Activated naive CD8-positive, alpha-beta T cell (primary cell): ENCODE data around the gene GPR78.

Experiments
- H3K27ac Mint-ChIP-seq: one replicate; pipeline ENCODE4 v1.8.0; 2021; ENCODE audit warnings: mixed read lengths
- H3K27me3 Mint-ChIP-seq: one replicate; pipeline ENCODE4 v1.8.0; 2021; ENCODE audit warnings: mixed read lengths
- H3K36me3 Mint-ChIP-seq: one replicate; pipeline ENCODE4 v1.8.0; 2021; ENCODE audit warnings: mixed read lengths
- H3K4me1 Mint-ChIP-seq: one replicate; pipeline ENCODE4 v1.8.0; 2021; ENCODE audit warnings: low read depth, mixed read lengths
- H3K4me3 Mint-ChIP-seq: one replicate; pipeline ENCODE4 v1.8.0; 2021; ENCODE audit warnings: mild to moderate bottlenecking, mixed read lengths
- H3K9me3 Mint-ChIP-seq: one replicate; pipeline ENCODE4 v1.8.0; 2021; ENCODE audit warnings: low read depth, mixed read lengths

GPR78 gene

DNA sequence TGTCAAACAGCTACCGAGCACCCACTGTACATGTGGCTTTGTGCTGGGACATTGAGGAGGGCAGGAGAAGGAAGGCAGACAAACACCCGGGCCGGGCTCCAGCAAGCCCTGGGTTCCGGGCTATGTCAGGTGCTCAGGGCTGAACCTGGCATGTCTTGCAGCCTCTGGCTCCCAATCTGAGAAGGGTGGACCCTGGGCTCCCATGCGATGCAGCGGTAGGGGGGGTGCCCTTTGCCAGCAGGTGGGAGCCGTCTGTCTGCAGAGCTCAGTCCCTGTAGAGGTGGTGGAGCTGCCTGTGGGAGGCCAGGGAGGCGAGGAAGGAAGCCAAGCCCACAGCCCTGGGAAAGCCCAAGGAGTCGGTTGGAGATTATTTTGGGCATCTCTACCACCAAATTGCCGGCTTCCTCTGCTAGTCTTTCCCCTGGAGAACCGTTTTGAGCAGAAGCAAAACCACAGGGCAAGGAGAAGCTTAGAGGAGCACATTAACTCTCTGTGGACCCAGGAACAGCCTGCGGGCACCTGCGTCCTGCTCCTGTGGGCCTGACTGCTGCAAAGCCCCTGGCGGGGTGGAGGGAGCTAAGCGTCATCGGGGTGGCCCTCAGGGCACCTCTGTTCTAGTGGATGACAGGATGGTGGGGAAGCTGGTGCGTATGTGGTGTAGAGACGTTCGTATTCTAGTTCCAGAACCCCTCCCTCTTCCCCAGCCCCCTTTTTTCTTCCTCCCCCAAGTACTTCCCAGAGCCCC, 22.7 kb downstream of the GPR78 start:
- H3K4me3 Mint-ChIP-seq, result no peak overlapping the region
- H3K36me3 Mint-ChIP-seq, result no peaks in the 10 kb centered on the region
- no peaks in the 10 kb centered on the region for H3K4me1 Mint-ChIP-seq
- no peaks in the 10 kb centered on the region for H3K9me3 Mint-ChIP-seq
- H3K27ac Mint-ChIP-seq, result no peak overlapping the region
- no peaks in the 10 kb centered on the region for H3K27me3 Mint-ChIP-seq

DNA sequence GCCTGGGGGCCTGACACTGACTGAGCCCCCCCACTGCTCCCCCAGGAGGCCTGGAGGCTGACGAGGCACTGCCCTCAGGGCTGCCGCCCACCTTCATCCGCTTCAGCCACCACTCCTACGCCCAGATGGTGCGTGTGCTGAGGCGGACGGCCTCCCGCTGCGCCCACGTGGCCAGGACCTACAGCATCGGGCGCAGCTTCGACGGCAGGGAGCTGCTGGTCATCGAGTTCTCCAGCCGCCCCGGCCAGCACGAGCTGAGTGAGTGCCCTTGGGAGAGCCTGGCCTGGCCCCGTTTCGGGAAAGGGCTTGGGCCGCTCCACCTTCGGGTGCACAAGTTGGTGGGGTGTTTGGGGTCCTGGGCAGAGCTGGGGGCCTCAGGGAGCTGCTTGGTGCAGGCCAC, 23.7 kb downstream of the GPR78 start:
- Mint-ChIP-seq H3K36me3 (no peaks in the 10 kb centered on the region), H3K4me3 (no peak overlapping the region), H3K27me3 (peaks cover 1% of the 10 kb centered on the region), H3K4me1 (peaks cover 1% of the 10 kb centered on the region), H3K9me3 (no peaks in the 10 kb centered on the region), H3K27ac (no peak overlapping the region)

DNA sequence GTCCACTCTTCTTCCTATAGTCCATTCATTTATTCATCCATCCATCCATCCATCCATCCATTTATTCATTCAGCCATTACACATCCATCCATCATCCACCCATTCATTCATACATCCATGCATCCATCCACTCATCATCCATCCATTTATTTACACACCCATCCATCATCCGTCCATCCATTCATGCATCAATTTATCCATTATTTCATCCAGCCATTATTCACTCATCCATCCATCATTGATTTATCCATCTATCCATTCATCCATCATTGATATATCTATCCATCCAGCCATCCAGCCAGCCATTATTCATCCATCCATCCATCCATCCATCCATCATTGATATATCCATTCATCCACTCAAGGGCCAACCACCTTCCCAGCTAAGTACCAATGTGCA, 25.1 kb downstream of the GPR78 start:
- H3K36me3 Mint-ChIP-seq, result no peaks in the 10 kb centered on the region
- no peaks in the 10 kb centered on the region for H3K9me3 Mint-ChIP-seq
- no peak overlapping the region for H3K4me3 Mint-ChIP-seq
- peaks cover 5% of the 10 kb centered on the region for H3K27me3 Mint-ChIP-seq
- peaks cover 4% of the 10 kb centered on the region for H3K4me1 Mint-ChIP-seq
- H3K27ac Mint-ChIP-seq, result no peak overlapping the region

DNA sequence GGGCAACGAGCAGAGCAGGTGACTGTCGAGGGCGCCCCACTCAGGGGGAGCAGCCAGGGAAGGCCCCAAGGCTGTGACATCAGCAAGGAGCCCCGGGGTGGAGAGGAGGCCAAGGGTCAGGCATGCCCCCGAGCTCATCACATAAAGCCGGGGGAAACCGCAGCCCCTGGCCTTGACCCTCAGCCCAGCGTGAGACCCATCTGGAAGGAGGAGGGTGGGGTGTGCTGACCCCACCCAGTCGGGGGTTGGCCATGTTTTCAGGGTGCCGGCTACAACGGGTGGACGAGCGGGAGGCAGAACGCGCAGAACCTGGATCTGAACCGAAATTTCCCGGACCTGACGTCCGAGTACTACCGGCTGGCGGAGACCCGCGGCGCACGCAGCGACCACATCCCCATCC, 26.3 kb downstream of the GPR78 start:
- Mint-ChIP-seq H3K9me3 (no peaks in the 10 kb centered on the region), H3K36me3 (no peaks in the 10 kb centered on the region), H3K4me1 (peaks cover 4% of the 10 kb centered on the region), H3K27ac (no peak overlapping the region), H3K4me3 (no peak overlapping the region), H3K27me3 (peaks cover 5% of the 10 kb centered on the region)

DNA sequence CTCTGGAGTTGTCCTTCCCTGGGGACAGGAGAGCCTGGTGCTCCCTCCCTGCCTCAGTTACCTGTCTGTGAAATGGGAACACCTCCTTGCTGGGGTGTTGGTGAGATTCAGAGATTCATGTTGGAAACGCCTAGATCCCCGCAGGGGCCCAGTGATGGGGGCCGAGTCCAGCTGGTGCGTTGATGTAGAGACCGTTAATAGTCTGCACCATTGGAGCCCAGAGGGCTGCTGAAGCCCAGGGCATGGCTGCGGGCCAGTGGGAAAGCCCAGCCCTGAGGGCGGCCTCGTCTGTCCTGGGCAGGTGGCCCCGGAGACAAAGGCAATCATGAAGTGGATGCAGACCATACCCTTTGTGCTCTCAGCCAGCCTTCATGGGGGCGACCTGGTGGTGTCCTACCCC, 26.8 kb downstream of the GPR78 start:
- peaks cover 5% of the 10 kb centered on the region for H3K27me3 Mint-ChIP-seq
- no peak overlapping the region for H3K27ac Mint-ChIP-seq
- peaks cover 4% of the 10 kb centered on the region for H3K4me1 Mint-ChIP-seq

DNA sequence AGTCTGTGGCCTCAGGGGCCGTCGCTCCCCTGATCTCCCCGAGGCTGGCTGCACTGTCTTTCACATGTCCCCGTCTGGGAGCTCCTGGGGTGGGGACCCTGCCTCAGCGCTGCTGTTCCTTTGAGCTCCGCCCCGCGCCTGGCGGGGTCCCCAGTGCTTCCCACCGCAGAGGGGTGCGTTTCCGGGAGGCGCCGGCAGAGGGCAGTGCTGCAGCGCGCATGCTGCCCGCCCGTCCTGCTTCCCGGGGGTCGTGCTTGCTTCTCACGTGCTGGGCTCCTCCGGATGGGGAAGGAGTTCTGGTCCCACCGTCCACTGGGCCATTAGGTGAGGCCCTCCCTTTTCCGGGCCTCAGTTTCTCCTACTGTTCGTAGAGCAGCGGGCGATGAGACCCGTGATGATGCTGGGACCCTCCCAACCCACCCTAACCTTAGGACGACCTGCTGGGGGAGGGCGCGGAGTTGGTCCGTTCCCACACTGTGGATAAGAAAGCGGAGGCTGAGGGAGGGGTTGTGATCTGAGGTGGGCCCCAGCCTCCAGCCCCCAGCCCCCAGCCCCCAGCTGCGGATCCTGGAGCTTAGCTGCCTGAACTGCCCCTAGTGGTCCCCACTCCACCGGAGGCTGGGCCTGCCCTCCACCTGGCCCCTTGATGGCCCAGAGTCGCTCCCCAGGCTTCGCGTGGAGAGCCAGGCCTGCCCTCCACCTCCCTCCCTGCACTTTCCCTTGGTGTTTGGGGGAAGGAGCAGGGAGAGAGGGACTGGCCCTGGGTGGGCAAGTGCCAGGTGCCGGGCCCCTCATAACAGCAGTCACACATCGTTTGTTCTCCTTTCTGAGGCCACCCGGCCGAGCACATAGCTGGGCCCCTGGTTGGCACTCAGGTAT, 27.6 kb downstream of the GPR78 start:
- Mint-ChIP-seq H3K4me3 (no peak overlapping the region), H3K4me1 (peaks cover 4% of the 10 kb centered on the region), H3K36me3 (no peaks in the 10 kb centered on the region), H3K9me3 (no peaks in the 10 kb centered on the region), H3K27ac (no peak overlapping the region), H3K27me3 (peaks cover 5% of the 10 kb centered on the region)

More for the DNA sequence above, 26.8 kb downstream of the GPR78 start:
- no peaks in the 10 kb centered on the region for H3K9me3 Mint-ChIP-seq
- no peaks in the 10 kb centered on the region for H3K36me3 Mint-ChIP-seq
- H3K4me3 Mint-ChIP-seq, result no peak overlapping the region

DNA sequence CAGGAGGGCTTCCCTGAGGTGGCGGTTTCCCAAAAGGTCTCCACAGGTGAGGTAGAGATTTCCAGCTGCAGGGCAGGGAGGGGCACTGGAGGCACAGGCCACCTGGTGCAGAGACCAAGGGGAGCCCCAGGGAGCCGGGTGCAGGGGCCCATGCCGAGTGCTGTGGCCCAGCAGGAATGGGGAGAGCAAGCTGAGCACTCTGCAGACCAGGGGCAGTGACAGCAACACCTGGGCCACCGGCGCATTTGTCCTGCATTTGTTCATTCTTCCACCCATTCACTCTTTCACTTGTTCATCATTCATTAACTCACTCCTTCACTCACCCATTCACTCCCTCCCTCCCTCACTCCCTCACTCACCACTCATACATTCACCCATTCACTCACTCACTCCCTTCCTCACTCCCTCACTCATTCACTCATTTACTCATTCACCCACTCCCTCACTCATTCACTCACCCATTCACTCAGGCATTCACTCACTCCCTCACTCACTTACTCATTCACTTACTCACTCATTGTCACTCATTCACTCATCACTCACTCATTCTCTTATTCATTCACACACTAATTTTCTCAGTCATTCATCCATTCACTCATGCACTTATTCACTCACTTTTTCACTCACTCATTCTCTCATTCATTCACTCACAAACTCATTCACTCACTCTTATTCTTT, 28.7 kb downstream of the GPR78 start:
- no peaks in the 10 kb centered on the region for H3K36me3 Mint-ChIP-seq
- H3K9me3 Mint-ChIP-seq, result no peaks in the 10 kb centered on the region
- H3K4me3 Mint-ChIP-seq, result no peak overlapping the region
- H3K4me1 Mint-ChIP-seq, result peaks cover 4% of the 10 kb centered on the region
- H3K27me3 Mint-ChIP-seq, result peaks cover 5% of the 10 kb centered on the region
- no peak overlapping the region for H3K27ac Mint-ChIP-seq

DNA sequence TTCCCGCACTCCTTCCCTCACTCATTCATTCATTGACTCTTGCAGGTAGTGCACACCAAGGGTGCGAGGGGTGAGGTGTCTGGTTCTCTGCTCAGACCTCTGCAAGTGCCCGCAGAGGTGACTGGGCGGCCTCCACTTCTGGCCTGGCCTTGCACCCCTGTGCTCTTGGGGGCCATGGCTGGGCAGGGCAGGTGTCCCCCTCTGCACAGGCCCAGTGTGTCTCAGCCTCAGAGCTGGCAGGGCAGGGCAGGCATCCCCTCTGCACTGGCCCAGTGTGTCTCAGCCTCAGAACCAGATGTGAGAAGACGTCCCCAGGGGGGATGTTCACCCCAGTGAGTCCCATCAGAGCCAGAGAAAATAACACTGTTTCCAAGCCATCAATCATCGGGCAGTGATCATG, 29.2 kb downstream of the GPR78 start:
- Mint-ChIP-seq H3K36me3 (no peaks in the 10 kb centered on the region), H3K9me3 (no peaks in the 10 kb centered on the region), H3K4me1 (peaks cover 4% of the 10 kb centered on the region), H3K27me3 (peaks cover 5% of the 10 kb centered on the region), H3K27ac (no peak overlapping the region), H3K4me3 (no peak overlapping the region)

DNA sequence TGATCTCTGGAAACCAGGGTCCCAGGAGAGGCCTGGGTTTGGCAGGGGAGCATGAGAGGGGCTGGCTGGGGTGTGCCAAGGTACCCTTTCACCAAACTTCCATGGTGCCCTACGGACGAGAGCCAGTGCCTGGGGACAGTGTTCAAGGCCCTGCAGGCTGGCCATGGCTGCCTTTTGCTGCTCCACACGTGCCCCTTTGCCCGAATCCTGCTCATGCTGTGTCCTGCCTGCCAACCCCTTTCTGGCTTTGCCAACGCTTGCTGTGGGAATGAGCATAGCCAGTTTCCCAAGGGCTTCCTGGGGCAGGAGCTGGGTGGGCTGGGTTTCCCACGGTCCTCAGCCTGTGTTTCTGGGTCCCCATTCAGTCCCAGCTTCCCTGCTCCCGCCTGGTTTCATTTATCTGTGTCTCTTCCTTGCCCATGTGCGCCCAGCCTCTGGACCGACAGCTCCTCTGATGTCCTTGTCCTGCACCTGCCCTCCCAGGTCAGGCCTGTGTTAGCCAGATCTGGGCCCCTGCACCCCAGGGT, 29.7 kb downstream of the GPR78 start:
- H3K4me1 Mint-ChIP-seq, result peaks cover 4% of the 10 kb centered on the region
- no peak overlapping the region for H3K27ac Mint-ChIP-seq
- peaks cover 5% of the 10 kb centered on the region for H3K27me3 Mint-ChIP-seq
- no peaks in the 10 kb centered on the region for H3K36me3 Mint-ChIP-seq
- no peak overlapping the region for H3K4me3 Mint-ChIP-seq
- no peaks in the 10 kb centered on the region for H3K9me3 Mint-ChIP-seq

DNA sequence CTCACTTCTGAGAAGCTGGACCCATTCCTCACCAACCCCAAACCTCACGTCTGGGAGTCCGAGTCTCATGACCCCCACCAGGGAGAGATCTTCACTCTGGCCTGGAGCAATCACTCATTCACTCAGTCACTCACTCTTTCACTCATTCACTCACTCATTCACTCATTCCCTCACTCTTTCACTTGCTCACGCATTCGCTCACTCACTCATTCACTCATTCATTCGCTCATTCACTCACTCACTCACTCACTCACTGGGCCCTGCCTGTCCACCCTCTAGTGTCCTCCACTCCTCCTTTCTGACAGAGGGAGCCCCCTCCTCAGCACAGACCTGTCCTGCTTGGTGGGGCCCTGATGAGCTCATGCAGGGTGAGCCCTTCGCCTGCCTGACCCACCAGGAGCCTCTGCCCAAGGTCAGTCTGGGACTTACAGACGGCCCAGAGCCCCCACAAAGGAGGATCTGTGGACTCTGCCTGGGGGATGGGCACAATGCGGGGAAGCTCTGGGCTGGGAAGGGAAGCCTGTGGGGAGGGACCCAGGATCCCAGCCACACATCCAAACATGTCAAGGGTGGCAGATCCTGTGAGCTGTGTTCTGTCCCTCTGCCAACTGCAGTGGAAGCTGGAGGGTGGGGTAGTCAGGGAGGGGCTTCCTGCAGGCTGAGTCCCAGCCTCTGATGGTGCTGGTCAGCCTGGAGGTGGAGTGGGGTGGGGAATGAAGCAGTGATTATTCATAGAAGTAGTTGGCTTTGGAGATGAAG, 30.8 kb downstream of the GPR78 start:
- Mint-ChIP-seq H3K27me3 (peaks cover 5% of the 10 kb centered on the region), H3K36me3 (no peaks in the 10 kb centered on the region), H3K4me1 (peaks cover 4% of the 10 kb centered on the region), H3K27ac (no peak overlapping the region), H3K4me3 (no peak overlapping the region), H3K9me3 (no peaks in the 10 kb centered on the region)

DNA sequence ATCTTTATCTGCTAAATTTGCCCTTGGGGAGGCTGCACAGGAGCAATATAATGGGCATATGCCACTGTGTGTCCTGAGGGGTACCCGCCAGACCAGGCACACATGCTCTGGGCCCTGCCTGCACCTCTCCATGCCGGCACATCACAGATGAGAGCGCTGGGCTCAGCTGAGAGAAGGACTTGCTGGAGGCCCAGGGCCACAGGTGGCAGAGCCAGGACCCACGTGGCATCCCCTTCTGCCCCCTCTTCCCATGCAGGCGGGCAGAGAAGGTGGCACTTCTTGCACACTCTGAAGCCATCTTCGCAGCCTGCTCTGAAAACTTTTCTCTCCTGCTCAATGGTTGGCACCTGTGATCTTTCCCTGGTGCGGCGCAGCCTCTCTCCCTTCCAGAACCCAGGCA, 32.5 kb downstream of the GPR78 start:
- no peaks in the 10 kb centered on the region for H3K9me3 Mint-ChIP-seq
- H3K27me3 Mint-ChIP-seq, result peaks cover 5% of the 10 kb centered on the region
- H3K4me3 Mint-ChIP-seq, result no peak overlapping the region
- H3K36me3 Mint-ChIP-seq, result no peaks in the 10 kb centered on the region
- H3K27ac Mint-ChIP-seq, result no peak overlapping the region
- peaks cover 4% of the 10 kb centered on the region for H3K4me1 Mint-ChIP-seq

DNA sequence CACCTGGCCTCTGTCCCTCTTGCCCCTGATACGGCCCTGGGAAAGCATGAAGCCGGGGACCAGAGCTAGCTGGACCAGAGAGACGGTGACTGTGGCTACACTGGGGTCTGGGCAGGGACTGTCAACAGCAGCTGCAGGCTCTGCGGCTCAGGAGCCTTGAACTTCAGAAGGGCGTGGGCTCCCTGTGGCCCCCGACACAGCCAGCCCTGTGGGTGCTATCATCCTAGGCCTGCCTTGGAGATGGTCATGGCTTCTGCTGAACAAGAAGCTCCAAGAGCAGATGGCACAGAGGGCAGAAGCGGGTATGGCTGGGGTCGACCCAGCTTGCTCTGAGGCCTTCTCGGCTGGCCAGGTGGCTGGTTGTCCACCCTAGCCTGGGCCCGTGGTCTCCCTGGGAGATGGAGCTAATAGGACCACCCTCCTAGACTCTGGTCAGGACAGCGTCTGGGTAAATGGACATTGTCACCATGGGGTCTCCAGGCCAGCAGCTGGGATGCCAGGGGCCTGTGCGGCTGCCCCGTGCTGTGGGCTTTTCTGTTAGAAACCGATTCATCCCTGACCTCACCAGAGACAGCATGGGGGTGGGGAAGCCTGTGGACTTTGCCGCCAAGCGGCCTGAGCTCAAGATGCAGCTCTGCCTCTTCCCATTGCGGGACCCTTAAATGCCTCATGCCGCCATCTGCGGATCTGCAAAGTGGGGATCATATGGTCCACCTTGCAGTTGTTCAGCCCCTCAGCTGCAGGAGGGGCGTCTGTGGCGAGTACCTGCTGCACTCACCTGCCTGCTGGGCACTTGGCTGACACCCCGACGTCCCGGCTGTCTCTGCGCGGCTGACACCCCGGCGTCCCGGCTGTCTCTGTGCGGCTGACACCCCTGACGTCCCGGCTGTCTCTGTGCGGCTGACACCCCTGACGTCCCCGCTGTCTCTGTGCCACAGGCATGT, 33.5 kb downstream of the GPR78 start:
- no peak overlapping the region for H3K4me3 Mint-ChIP-seq
- H3K27ac Mint-ChIP-seq, result no peak overlapping the region
- no peaks in the 10 kb centered on the region for H3K36me3 Mint-ChIP-seq
- peaks cover 5% of the 10 kb centered on the region for H3K27me3 Mint-ChIP-seq
- H3K4me1 Mint-ChIP-seq, result peaks cover 4% of the 10 kb centered on the region
- H3K9me3 Mint-ChIP-seq, result no peaks in the 10 kb centered on the region

DNA sequence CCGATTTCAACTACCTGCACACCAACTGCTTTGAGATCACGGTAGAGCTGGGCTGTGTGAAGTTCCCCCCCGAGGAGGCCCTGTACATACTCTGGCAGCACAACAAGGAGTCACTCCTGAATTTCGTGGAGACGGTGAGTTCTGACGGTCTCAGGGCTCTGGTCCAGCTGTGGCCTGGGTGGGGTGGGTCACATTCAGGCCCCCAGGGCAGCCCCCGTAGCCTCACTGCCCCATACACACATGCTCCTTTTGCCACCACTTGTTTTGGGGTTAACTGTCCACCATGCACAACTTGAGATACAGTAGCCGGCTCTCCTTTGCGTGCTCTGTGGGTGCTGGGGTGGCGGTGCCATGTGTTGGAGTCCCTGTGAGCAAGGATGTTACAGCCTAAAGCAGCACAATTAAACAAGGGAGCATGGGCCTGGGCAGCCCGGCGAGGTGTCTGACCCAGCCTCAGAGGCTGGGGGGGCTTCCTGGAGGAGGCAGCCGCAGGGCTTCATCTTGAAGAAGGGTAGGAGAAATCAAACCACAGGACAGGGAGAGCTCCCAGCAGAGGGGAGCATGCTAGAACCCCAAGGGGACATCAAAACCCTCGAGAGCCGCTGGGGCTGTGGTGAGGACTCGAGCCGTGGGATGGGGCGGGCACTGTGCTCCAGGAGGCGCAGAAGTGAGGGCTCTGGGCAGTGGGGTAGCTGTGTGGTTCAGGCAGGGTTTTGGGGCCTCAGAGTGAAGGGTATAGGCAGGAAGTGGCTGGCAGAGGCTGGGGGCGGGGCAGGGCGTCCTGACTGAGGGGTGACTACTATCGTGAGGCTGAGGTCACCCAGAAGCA, 34.4 kb downstream of the GPR78 start:
- Mint-ChIP-seq H3K27me3 (no peaks in the 10 kb centered on the region), H3K27ac (no peak overlapping the region), H3K4me3 (no peak overlapping the region), H3K4me1 (no peaks in the 10 kb centered on the region), H3K9me3 (no peaks in the 10 kb centered on the region), H3K36me3 (no peaks in the 10 kb centered on the region)
